ENCODE results near the gene KLHL42. TPM values are rescaled to one million over a fixed set of nuclear protein-coding genes. Genes with fewer than 3 reads are reported as not detected.
"Not testable (repeated sequence)": the region's sequence is repeated elsewhere in the genome, so short reads cannot be mapped to it uniquely, and the experiment has no call there.

KLHL42 gene
- total RNA-seq, 2 donors from 2014 or later, result 94.6 to 111 TPM

- Histone ChIP-seq H3K27me3 (replicated peaks; ENCODE audit: insufficient read depth) (no peaks in the 10 kb centered on the region), H3K4me1 (ENCODE audit: control insufficient read depth in 1 of 2, low read depth in 2 of 2) (peaks cover 0 to 13% of the 10 kb centered on the region in 2 donors), H3K4me3 (no peak overlapping the region), H3K27ac (no peak overlapping the region), H3K36me3 (no peaks in the 10 kb centered on the region), H3K9me3 (no peaks in the 10 kb centered on the region)
- no peak for DNase-seq (ENCODE audit: low spot score)
- ATAC-seq (ENCODE audit: insufficient number of reproducible peaks, low FRiP score, low read depth), result no peak
- TF ChIP-seq CTCF (IDR thresholded peaks at IDR 0.05), result no peak
Measured at GRCh38 chr12:27840229-27840999, 60.4 kb downstream of the KLHL42 start.

- TF ChIP-seq CTCF (IDR thresholded peaks at IDR 0.05), result no peak
- no peak for ATAC-seq (ENCODE audit: insufficient number of reproducible peaks, low FRiP score, low read depth)
Measured at GRCh38 chr12:27841392-27841882, 61.4 kb downstream of the KLHL42 start.

GRCh38 chr12:27843714-27844245 is 63.7 kb downstream of the KLHL42 start:
- Histone ChIP-seq H3K36me3 (no peaks in the 10 kb centered on the region), H3K4me1 (ENCODE audit: control insufficient read depth in 1 of 2, low read depth in 2 of 2) (peaks cover 0 to 6% of the 10 kb centered on the region in 2 donors), H3K9me3 (peaks cover 6% of the 10 kb centered on the region), H3K4me3 (no peak overlapping the region), H3K27me3 (replicated peaks; ENCODE audit: insufficient read depth) (no peaks in the 10 kb centered on the region), H3K27ac (no peak overlapping the region)
- ATAC-seq (ENCODE audit: insufficient number of reproducible peaks, low FRiP score, low read depth) (no peak), DNase-seq (ENCODE audit: low spot score) (no peak)
- TF ChIP-seq CTCF (IDR thresholded peaks at IDR 0.05), result no peak

More at GRCh38 chr12:27841392-27841882, 61.4 kb downstream of the KLHL42 start:
- H3K36me3 ChIP-seq, result no peaks in the 10 kb centered on the region
- DNase-seq (ENCODE audit: low spot score), result no peak
- no peaks in the 10 kb centered on the region for H3K9me3 ChIP-seq
- no peaks in the 10 kb centered on the region for H3K27me3 ChIP-seq (replicated peaks; ENCODE audit: insufficient read depth)
- H3K4me1 ChIP-seq (ENCODE audit: control insufficient read depth in 1 of 2, low read depth in 2 of 2), result peaks cover 0 to 13% of the 10 kb centered on the region in 2 donors
- no peak overlapping the region for H3K4me3 ChIP-seq
- no peak overlapping the region for H3K27ac ChIP-seq

- no peak for TF ChIP-seq CTCF (IDR thresholded peaks at IDR 0.05)
- H3K4me3 ChIP-seq, result no peak overlapping the region
- no peak overlapping the region for H3K27ac ChIP-seq
- peaks cover 6% of the 10 kb centered on the region for H3K9me3 ChIP-seq
- no peaks in the 10 kb centered on the region for H3K36me3 ChIP-seq
- ATAC-seq (ENCODE audit: insufficient number of reproducible peaks, low FRiP score, low read depth), result no peak
- DNase-seq (ENCODE audit: low spot score), result no peak
- no peaks in the 10 kb centered on the region for H3K27me3 ChIP-seq (replicated peaks; ENCODE audit: insufficient read depth)
- no peaks in the 10 kb centered on the region for H3K4me1 ChIP-seq (ENCODE audit: control insufficient read depth in 1 of 2, low read depth in 2 of 2)
Measured at GRCh38 chr12:27844366-27845090, 64.5 kb downstream of the KLHL42 start.

- ATAC-seq (ENCODE audit: insufficient number of reproducible peaks, low FRiP score, low read depth) (no peak), DNase-seq (ENCODE audit: low spot score) (no peak)
- no peak overlapping the region for H3K27ac ChIP-seq
- H3K36me3 ChIP-seq, result no peaks in the 10 kb centered on the region
- no peaks in the 10 kb centered on the region for H3K4me1 ChIP-seq (ENCODE audit: control insufficient read depth in 1 of 2, low read depth in 2 of 2)
- no peak for TF ChIP-seq CTCF (IDR thresholded peaks at IDR 0.05)
- H3K27me3 ChIP-seq (replicated peaks; ENCODE audit: insufficient read depth), result no peaks in the 10 kb centered on the region
- no peak overlapping the region for H3K4me3 ChIP-seq
- H3K9me3 ChIP-seq, result peaks cover 9% of the 10 kb centered on the region
Measured at GRCh38 chr12:27845187-27845586, 65.2 kb downstream of the KLHL42 start.

GRCh38 chr12:27845706-27846105 is 65.7 kb downstream of the KLHL42 start:
- not testable (repeated sequence) for H3K36me3 ChIP-seq; H3K27ac ChIP-seq; DNase-seq (ENCODE audit: low spot score); H3K4me1 ChIP-seq (ENCODE audit: control insufficient read depth in 1 of 2, low read depth in 2 of 2); ATAC-seq (ENCODE audit: insufficient number of reproducible peaks, low FRiP score, low read depth); H3K4me3 ChIP-seq; H3K27me3 ChIP-seq (replicated peaks; ENCODE audit: insufficient read depth); H3K9me3 ChIP-seq

GRCh38 chr12:27847293-27847692 is 67.3 kb downstream of the KLHL42 start:
- not testable (repeated sequence) for H3K27ac ChIP-seq; H3K9me3 ChIP-seq; H3K4me3 ChIP-seq; DNase-seq (ENCODE audit: low spot score); H3K4me1 ChIP-seq (ENCODE audit: control insufficient read depth in 1 of 2, low read depth in 2 of 2); ATAC-seq (ENCODE audit: insufficient number of reproducible peaks, low FRiP score, low read depth); H3K27me3 ChIP-seq (replicated peaks; ENCODE audit: insufficient read depth); H3K36me3 ChIP-seq

Measured in thoracic aorta (tissue), 2 donors.